Activated CD4-positive, alpha-beta T cell treated with anti-CD3 and anti-CD28 coated beads for 48 hours (primary cell): ENCODE results near the gene KCNJ2.

Experiments
- DNase-seq: peaks from one replicate; pipeline ENCODE4 v3.0.0-alpha.2; 2020

KCNJ2 gene

DNA sequence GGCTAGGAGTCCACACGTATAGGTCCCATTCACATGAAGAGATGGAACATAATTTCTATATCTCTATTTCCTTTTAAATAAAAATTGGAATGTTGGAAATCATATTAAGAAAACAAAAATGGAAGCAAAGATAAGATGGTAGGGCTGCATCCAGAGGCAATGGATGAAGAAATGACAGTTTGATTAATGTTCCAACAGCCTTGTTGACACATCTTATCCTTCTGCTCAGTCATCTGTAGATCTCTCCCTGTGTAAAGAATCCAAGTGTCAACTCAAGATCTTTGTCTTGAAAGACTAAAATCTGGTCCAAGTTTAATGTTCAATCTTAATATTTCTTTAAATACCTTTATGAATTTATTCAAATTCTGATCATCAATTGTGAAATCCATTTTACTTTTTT, 7.8 kb upstream of the KCNJ2 start:
- no peak for DNase-seq

DNA sequence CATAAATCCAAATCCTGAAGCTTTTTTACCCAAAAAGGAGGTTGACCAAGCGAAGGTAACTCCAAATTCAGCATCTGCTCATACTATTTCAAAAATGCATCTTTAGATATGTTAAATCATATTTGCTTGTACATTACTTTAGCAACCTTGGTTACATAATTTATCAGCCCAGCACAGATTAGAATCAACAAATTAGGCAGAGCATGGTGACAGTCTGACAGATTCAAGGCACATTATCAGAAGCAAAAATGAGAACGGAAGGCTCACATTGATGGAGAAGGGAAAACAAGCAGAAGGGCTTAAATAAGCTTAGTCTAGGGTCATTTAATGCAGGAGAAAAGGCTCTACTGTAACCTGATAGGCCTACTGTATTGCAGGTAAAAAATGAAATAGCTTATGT, 3.9 kb upstream of the KCNJ2 start:
- DNase-seq, result no peak

DNA sequence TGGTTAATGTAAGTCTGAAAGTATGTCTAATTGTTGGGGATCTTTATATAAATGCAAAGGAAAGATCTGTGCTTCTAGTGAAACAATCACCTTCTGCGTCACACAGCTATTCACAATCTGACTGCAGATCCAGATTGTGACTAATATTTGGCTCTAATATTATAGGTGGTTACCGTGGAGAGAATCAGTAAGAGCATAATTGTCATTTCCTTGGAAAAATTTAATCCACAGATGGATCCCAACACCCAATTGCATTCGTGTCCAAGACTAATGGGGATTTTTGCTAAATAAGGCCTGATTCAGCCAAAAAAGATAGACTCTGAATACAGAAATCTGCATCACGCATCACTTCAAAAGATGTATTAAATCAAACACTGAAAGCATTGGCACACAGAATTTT, 2.7 kb upstream of the KCNJ2 start:
- no peak for DNase-seq

DNA sequence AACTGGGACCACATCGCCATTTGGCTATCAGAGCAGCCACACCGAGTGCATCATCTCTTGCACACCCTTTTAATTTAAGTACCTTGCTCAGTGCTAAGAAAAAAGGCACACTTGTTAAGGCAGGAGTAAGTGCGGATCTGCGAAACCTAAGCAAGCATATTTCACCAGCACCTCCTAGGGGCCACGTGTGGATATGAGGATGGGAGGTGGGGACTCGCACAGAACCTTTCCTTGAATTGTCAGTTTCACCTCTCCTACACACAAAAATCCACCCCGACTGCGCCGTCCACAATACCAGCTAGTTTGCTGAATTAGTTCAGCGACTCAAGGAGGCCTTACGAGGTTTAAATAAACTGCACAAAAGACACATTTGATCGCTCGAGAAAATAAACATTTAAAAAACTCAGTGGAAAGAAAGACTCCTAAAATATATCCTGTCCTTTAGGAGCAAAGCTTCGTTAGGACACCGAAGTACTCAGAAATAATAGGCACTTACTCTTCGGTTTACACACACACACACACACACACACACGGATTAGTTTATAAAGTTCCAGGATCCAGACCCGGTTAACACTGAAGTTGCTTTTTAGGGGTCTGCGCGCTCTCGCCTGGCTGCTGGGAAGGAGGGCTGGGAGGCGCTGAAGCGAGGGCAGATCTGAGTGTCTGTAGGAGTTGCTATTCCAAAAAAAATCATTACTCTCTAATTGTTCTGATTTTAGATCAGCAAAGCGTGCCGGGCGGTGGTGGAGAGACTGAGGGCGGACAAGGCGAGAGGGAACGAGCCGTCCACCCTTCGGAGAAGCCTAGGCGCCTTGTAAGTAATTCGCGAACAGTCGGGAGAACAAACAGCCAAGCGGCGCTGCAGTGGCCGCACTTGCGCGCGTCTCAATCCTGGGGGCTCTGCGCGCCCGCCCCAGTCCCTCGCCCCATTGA, 1.0 kb upstream of the KCNJ2 start:
- peak; percentile 45 for DNase-seq

DNA sequence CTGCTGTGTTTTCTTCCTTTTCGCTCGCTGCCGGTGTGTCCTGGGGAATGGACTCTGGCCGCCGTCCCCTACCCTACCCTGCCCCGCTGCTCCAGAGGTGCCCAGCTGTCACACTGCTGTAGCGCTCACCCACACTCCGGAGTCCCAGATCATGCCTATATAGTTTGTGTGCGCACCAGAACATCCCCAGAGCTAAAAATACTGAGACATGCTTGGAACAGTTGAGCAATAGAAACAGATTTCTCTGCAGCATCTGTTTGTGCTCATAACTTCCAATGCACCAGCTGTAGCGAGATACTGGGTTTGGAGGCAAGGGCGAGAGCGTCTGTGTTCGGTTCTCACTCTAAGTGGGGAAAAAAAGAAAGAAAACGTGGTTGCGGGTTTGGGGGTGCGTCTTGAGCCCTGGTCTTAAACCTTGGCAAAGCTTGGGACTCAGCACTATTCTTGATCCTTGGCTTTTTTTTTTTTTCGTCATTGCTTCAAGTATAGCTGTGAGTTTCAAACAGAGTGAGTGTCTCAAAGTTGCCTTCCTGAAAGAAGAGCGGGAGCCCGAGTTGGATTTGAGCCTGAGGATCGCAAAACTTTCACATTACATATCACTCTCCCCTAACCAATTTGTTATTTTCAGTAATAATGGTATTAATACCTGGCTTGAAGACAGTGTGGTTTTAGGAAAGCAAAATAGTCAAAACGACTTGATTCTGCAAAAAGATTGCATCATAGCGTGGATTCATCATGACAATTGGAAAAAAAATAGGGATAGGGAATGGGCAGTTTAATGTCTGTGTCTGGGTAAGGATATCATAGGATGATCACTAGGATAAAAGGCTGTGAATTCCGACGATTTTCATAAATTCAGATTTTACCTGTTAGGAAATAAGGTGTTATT, 621 bp downstream of the KCNJ2 start:
- DNase-seq, result no peak

DNA sequence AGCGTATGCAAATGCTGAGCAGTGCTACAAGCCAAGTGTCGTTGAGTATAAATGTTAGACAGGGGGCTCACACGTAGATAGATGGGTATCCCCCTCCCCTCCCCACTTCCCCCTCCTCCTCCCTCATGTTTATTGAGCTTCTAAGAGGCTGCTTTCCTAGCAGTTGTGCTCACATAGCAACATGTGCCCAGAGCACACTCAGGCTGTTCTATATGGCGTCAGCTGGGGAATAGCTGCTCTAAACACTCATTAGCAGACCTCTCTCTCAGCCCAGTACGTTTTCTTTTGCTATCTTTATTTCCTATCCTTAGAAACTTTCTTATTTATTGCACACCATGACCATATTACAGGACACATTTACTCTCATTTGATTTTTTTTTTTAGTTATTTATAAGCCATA, 1.8 kb downstream of the KCNJ2 start:
- DNase-seq, result no peak

DNA sequence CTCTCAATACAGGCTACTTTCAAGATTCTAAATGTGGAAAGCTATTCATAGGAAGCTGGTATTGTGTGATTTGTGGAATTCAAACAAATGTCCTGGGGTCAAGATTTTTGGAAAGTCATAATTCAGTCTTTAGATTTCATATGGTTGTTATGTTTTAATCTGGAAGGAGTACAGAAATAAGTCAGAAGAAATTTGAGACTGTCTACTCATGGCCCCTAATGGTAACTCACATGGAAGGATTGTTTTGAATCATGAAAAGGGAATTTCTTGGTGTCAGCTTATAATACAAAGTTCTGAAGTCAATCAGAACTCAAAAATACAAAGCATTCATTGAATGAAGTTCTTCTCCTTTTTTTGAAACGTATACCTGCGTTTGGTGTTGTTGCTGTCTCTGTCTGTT, 3.1 kb downstream of the KCNJ2 start:
- no peak for DNase-seq

DNA sequence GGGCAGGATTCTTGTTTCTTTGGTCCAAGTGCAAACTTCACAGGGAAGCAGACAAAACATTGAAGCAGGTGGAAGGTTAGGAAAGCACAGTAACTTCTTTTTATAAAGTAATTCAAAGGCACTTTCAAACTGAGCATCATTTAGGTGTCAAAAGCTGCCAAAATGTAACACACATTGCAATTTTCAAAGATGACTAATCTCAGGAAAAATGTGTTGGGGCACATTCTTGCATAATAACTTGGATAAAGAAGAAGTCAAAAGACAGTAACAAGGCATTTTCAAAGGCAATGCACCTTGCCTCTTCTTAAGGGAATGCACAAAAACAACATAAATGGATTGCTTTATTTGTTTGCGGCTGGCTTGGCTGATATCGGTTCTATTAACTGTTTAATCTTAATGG, 3.6 kb downstream of the KCNJ2 start:
- no peak for DNase-seq

DNA sequence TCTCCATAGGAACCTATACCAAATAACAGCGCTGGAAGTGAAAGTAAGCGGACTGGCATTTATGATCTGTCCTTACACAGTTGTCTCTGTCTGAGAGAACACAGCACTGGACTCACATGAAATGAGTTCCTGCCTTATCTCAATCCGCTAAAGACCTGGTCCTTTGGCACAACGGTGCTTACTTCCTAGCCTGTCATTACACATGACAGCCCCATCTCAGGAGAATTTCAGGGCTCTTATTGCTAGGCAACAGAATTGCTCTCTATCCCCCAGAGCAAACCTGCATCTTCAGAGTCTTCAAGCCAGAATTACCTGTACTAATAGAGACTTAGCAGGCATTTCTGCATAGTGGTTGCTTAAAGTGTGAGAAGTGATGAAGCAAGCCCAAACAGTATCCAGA, 4.3 kb downstream of the KCNJ2 start:
- no peak for DNase-seq

DNA sequence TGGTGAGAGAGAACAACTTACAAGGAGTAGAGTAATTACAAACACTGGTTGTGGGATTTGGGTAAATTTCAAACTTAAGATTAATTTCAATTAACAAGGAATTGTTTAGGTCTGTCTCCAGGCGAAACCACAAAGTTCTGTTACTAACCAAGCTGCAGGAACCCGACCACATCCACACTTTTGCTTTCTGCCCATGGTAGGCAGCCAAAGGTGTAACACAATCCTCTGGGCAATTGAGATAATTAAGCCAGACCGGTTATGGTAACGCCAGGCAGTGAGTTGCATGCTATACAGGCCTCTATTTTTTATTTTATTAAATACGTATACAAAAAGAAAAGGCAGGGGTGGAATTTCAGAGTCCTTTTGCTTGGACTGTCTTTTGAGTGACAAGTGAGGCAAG, 12.0 kb downstream of the KCNJ2 start:
- DNase-seq, result no peak

DNA sequence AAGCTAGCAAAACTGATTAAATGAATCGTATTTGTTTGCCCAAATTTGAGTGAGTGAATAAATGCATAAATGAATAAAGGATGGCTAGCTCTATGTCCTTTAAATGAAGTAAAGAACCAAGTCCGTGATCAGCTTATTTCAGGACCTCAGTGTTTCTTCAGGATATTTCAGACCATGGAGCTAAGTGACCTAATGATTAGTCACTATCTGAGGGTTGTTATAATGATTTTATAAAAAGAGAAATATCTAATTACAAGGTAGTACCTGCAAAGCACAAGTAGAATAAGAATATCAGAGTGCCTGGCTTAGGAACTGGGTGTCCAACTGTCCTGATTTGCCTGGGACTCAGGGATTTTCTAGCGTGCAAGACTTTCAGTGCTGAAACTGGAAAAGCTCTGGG, 12.5 kb downstream of the KCNJ2 start:
- no peak for DNase-seq

DNA sequence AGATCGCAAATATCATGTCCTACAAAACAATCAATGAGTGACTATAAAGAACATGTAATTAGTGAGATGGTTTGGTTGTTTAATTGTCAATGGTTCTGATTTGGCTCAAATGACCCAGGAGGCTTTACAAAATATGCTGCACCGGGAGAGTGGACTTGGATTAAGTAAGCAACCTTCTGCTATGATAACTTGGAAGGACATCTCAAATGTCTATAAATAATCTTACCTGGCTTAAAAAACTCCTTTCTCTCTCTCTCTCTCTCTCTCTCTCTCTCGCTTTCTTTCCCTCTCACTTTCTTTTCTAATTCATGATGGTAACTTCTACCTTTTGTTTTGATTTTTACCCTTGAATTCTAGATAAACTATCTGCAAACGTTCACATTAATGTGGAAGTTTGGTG, 14.2 kb downstream of the KCNJ2 start:
- DNase-seq, result no peak

DNA sequence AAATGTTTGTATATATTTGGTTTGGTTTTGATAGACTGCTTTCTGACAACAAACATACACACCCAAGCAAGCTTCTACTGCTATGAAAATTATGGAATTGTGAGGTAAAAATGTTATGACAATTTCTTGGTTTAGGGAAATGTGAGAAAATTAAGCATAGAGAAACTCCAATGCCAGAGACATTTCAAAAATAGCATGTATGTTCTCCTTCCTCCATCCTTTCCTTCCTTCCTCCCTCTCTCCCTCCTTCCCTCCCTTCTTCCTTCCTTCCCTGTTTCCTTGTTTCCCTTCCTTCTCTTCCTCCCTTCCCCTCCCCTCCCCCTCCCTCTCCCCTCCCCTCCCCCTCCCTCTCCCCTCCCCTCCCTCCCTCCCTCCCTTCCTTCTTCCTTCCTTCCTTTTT, 14.9 kb downstream of the KCNJ2 start:
- DNase-seq, result no peak

DNA sequence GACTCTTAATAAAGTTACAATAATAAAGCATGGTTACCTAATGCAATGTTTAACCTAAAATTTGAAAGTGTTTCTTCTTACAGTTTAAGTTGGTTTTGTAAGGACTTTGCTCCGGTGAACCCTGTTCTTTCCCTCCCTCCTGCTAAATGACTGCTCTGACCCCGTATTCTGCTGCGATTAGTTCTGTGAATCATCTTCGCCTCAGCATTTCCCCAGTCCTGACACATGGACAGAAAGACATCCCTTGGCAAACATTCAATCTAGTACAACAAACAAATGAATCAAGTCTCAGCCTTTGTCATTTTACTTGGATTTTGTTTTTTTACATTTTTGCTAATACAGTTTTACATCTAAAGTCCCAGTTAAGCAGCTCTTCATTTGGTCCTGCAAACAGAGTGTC, 15.4 kb downstream of the KCNJ2 start:
- no peak for DNase-seq

DNA sequence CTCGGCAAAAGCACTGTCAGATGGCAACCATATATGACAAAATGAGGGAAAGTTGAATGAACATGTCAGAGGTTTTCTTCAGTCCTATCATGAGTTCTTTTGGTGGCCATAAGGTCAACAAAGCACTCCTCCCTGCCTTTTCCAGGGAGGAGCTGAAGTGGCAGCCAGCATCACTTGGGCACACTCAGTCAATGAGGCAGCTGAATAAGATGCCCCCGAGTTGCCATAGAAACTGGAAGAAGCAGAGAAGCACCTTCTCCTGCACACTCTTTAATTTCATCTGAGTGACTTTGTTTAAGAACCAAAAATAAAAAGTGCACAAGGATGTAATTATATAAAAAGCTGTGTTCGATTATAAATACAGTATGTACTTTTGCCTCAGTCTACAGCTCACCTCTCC, 16.0 kb downstream of the KCNJ2 start:
- no peak for DNase-seq

DNA sequence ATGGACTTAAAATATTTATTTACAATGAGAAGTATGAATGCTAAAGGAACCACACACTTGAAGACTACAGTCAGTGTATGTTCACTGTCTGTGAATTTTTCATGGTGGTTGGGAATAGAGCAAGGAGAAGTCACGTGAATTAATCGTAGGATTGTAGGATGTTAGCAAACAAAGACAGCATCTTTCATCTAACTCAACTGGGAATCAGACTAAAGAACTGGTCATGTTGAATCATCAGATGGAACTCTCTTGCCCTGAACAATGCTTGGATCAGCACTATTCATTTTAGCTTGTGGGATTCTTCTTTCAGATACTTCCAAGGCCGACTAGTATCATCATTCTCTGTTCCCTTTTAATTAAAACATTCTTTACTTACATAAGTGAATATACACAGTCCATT, 18.1 kb downstream of the KCNJ2 start:
- DNase-seq, result no peak

DNA sequence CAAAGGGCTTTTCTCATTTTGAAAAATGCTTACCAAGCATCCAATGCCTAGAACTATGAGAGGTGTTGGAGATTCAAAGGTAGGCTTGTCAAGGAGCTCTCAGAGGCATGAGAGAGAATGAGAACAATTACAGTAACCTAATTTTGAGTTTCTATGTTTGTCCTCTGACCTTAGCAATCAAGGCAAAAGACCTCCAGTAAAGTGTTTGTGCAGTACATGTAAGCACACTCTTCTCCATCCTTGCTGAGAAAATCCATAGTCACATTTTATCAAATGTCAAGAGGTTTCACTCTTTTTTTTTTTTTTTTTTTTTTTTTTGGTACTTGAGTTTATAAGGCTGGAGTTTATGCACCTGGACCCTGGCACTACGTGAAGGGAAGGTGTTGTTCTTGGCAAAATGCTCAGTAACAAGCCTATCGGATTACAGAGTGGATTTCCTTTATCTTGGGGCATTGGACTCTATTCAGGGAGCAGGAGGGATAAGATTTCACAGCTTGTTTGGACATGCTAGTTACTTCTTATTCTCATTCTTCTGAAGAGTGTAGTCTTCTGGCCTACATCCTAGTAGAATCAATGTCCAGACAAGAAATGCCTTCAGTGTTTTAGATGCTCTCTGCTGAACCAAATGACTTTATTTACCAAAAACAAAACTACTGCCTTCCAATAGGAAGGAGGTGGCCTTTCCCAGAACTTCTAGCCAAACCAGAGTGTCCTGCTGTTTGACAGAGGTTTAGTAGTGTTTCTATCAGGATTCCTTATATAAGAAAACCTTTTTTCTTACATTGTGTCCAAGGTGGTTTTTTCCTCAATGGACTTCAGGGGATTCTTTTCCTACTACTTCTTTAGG, 21.9 kb downstream of the KCNJ2 start:
- DNase-seq, result no peak

DNA sequence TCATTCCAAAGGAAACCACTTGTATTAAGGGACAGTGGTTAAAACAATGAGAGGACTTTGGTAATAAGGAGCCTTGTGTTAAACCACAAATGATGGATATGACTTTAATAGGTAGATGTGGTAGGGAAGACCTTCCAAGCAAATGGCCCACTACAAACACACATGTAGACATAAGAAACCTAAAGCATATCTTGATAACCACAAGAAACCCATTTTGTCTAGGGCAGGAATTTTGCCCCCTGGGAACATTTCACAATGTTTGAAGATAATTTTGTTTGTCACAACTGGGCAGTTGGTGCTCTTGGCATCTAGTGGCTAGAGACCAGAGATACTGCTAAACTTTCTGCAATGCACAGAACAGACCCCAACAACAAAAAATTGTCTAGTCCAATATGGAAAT, 25.8 kb downstream of the KCNJ2 start:
- no peak for DNase-seq

DNA sequence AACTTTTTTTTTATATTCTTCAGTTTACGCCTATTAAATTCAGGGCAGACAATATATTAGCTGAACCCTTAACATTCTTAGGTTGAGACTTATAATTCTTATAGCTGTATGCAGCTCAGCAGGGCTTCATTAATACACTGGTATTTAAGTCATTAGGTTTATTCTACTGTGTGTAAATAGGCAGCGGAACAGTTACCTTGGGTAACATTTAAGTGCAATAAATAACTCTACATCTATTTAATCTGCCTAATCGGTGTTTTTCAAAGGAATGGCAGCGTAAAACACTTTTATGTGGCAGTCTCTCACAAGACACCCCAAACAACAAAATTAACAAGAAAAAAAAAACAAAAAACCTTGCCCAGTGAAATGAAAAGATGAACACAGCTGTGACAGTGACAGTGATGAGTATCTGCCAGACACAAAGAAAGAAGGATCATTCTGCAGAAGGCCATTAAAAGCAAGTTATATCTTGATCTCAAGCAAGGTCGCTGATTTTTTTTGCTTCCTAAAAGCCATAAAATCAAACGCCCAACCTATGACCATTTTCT, 32.6 kb downstream of the KCNJ2 start:
- no peak for DNase-seq

DNA sequence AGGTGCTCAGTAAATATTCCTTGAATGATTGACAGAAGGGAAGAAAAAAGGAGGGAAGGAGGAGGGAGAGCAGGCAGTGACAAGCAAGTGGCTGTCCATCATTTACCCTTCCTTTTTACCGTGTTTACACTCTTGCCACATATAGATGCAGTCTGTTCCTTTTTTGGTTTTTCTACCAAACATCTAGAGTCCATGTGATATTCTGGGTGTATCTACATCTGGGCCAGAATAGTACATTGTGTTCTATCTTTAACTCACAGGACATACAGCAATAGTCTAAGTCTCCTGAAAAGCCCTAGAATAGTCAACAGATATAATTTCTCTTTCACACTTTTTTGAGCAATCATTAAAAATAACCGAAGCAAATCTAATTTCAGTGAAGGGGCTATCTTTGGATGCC, 33.5 kb downstream of the KCNJ2 start:
- DNase-seq, result no peak

DNA sequence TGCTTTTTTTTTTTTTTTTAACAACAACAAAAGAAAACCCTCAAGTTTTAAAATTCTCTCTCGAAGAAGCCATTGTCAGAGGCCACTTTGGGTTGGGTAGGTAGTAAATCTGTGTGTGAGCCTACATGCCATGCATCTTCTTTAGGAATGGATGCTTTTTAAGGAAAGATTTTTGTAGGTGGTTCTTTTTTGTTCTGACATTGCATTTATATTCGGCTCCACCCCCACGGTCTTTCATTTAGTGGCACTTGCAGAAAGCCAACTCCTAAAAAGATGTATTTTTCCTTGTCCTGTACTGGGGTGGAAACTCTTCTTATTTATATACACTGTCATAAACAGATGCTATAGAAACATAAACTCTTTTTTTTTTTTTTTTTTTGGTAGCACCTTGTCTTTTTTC, 35.1 kb downstream of the KCNJ2 start:
- DNase-seq, result no peak

DNA sequence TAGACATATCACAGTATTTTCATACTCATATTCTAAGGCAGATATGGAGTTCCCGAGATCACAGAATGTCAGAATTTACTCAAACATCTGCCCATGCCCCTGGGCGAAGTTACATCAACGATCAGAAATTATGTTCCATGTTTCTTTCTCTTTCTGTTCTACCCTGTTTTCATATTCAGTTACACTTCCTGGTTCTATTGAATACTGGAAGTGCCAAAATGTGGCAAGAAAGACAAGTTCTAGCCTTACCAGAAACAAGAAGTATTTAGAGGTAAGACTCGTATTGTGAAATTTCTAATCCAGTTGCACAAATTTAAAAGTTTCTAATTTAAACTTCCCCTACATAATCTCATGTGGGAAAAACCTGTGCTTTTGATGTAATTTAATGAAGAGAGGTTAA, 36.1 kb downstream of the KCNJ2 start:
- no peak for DNase-seq
